Effector memory CD4-positive, alpha-beta T cell (primary cell): ENCODE measurements around the gene ZNF326.
"Not testable (repeated sequence)": the region's sequence is repeated elsewhere in the genome, so short reads cannot be mapped to it uniquely, and the experiment has no call there.

Experiments used
- DNase-seq, 3 donors: peaks; one replicate each; pipeline ENCODE4 v3.0.0-alpha.2; 2020
- H3K27ac ChIP-seq: 2 replicates; pipeline ENCODE4 v1.7.0; 2013; ENCODE audit warnings: mild to moderate bottlenecking, low read length, moderate library complexity; ENCODE audit not compliant: insufficient read depth, poor library complexity, severe bottlenecking
- H3K27me3 ChIP-seq: replicated peaks from 2 replicates; pipeline ENCODE4 v1.7.0; 2013; ENCODE audit warnings: mild to moderate bottlenecking, low read length; ENCODE audit not compliant: insufficient read depth, control insufficient read depth, poor library complexity, severe bottlenecking
- H3K36me3 ChIP-seq: 2 replicates; pipeline ENCODE4 v1.7.0; 2013; ENCODE audit warnings: mild to moderate bottlenecking, low read length, moderate library complexity; ENCODE audit not compliant: control insufficient read depth, insufficient read depth
- H3K4me1 ChIP-seq: 2 replicates; pipeline ENCODE4 v1.7.0; 2013; ENCODE audit warnings: low read length, mild to moderate bottlenecking; ENCODE audit not compliant: control insufficient read depth, insufficient read depth, poor library complexity, severe bottlenecking
- H3K4me3 ChIP-seq: 2 replicates; pipeline ENCODE4 v1.7.0; 2013; ENCODE audit warnings: low read length, low read depth, mild to moderate bottlenecking; ENCODE audit not compliant: insufficient read depth, poor library complexity, severe bottlenecking
- H3K9me3 ChIP-seq: 2 replicates; pipeline ENCODE4 v1.7.0; 2013; ENCODE audit warnings: mild to moderate bottlenecking, low read length, moderate library complexity; ENCODE audit not compliant: control insufficient read depth

The ZNF326 gene

DNA sequence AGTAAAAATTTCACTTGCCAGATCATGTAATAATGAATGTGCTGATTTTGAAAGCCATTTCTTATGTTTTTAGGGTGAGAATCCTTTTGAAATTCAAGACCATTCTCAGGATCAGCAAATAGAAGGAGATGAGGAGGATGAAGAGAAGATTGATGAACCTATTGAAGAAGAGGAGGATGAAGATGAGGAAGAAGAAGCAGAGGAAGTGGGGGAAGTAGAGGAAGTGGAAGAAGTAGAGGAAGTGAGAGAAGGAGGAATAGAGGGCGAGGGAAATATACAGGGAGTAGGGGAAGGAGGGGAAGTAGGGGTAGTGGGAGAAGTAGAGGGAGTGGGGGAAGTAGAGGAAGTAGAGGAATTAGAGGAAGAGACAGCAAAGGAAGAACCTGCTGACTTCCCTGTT lies 32.4 kb downstream of the ZNF326 start:
- no peak for DNase-seq
- Histone ChIP-seq H3K4me1 (no peaks in the 10 kb centered on the region), H3K9me3 (no peaks in the 10 kb centered on the region), H3K4me3 (no peak overlapping the region), H3K27ac (no peak overlapping the region), H3K27me3 (no peaks in the 10 kb centered on the region), H3K36me3 (peaks cover 36% of the 10 kb centered on the region)

DNA sequence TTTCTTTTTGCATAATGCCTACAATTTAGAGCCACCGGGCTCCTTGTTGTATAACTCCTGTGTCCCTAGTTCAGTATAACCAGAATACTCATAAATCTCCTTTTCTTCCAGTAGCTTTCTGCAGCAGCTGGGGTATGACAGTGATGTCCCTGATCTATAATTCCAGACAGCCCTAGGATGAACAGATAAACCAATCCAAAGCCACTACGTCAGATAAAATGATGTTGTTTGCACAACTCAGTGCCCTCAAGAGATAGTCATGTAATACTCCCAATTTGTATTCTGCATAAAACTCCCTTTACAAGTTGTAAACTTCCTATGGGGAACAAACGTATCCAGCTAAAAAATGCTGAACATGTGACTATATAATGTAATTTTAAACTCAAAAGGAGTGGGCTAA lies 44.7 kb downstream of the ZNF326 start:
- Histone ChIP-seq H3K4me3 (no peak overlapping the region), H3K4me1 (no peaks in the 10 kb centered on the region), H3K27ac (no peak overlapping the region), H3K9me3 (no peaks in the 10 kb centered on the region), H3K27me3 (no peaks in the 10 kb centered on the region), H3K36me3 (no peaks in the 10 kb centered on the region)
- no peak for DNase-seq

DNA sequence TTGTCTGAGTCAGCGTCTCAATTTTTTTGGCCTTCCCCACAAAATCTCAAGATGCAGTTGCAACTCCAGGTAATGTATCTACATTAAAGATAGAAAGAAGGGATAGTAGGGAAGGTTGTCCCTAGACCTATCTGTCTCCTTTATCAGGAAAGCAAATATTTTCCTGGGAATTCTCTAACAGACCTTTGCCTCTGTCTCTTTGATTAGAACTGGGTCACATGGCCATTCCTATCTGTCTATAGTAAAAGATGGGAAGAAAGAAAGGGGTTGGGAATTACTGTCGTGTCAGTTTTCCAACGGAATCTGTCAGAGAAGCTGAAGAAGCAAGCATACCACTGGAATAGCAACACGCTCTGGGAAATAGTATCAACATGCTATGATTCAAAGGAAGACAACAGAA lies 48.7 kb downstream of the ZNF326 start:
- DNase-seq = no peak
- H3K27ac ChIP-seq = no peak overlapping the region
- H3K9me3 ChIP-seq = no peaks in the 10 kb centered on the region
- no peaks in the 10 kb centered on the region for H3K27me3 ChIP-seq
- H3K4me1 ChIP-seq = no peaks in the 10 kb centered on the region
- H3K4me3 ChIP-seq = no peak overlapping the region
- H3K36me3 ChIP-seq = no peaks in the 10 kb centered on the region

GRCh38 chr1:90044346-90044745 lies 49.4 kb downstream of the ZNF326 start:
- no peaks in the 10 kb centered on the region for H3K36me3 ChIP-seq
- no peaks in the 10 kb centered on the region for H3K4me1 ChIP-seq
- no peak for DNase-seq
- no peak overlapping the region for H3K4me3 ChIP-seq
- H3K9me3 ChIP-seq = no peaks in the 10 kb centered on the region
- H3K27me3 ChIP-seq = no peaks in the 10 kb centered on the region
- H3K27ac ChIP-seq = no peak overlapping the region

DNA sequence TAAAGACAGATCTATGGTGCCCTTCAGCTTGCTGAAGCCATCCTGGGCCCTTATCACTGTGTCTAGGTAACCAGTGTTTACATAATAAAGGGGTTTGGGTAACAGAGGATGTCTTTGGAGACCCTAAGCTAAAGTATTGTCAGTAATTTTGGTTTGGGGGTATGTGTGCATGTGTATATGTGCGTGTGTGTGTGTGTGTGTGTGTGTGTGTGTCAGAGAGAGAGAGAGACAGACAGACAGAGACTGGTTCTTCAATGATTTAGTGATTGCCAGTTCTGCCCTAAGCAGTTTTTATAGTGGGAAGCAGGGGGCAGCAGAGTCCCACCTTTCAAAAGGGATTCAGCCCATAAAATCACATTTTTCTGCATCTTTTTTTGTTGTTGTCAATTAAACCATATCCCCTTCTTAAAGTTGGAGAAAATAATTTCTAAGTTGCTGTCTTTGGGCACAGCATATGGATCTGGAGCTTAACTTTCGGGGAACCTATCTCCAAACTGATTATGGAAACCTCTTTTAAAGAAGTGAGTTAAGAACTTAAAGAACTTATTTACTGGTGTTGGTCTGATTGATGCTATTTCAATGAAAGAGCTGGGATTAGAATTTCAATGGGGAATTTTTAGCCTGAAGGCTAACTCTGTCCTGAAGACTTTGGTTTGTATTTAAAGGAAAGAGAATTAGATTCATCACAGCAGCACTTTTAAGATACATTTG lies 51.1 kb downstream of the ZNF326 start:
- H3K27me3 ChIP-seq = no peaks in the 10 kb centered on the region

GRCh38 chr1:90046635-90047034 lies 51.7 kb downstream of the ZNF326 start:
- no peaks in the 10 kb centered on the region for H3K9me3 ChIP-seq
- no peaks in the 10 kb centered on the region for H3K27me3 ChIP-seq
- no peak overlapping the region for H3K27ac ChIP-seq
- H3K36me3 ChIP-seq = no peaks in the 10 kb centered on the region
- no peaks in the 10 kb centered on the region for H3K4me1 ChIP-seq
- H3K4me3 ChIP-seq = no peak overlapping the region
- DNase-seq = no peak

More for the DNA sequence above, 51.1 kb downstream of the ZNF326 start:
- Histone ChIP-seq H3K4me1 (no peaks in the 10 kb centered on the region), H3K4me3 (no peak overlapping the region), H3K27ac (no peak overlapping the region), H3K36me3 (no peaks in the 10 kb centered on the region), H3K9me3 (no peaks in the 10 kb centered on the region)
- no peak for DNase-seq

- DNase-seq = no peak
- Histone ChIP-seq H3K4me1 (no peaks in the 10 kb centered on the region), H3K9me3 (no peaks in the 10 kb centered on the region), H3K27ac (no peak overlapping the region), H3K36me3 (no peaks in the 10 kb centered on the region), H3K27me3 (no peaks in the 10 kb centered on the region), H3K4me3 (no peak overlapping the region)
Observed at GRCh38 chr1:90048043-90048442, 53.1 kb downstream of the ZNF326 start.

DNA sequence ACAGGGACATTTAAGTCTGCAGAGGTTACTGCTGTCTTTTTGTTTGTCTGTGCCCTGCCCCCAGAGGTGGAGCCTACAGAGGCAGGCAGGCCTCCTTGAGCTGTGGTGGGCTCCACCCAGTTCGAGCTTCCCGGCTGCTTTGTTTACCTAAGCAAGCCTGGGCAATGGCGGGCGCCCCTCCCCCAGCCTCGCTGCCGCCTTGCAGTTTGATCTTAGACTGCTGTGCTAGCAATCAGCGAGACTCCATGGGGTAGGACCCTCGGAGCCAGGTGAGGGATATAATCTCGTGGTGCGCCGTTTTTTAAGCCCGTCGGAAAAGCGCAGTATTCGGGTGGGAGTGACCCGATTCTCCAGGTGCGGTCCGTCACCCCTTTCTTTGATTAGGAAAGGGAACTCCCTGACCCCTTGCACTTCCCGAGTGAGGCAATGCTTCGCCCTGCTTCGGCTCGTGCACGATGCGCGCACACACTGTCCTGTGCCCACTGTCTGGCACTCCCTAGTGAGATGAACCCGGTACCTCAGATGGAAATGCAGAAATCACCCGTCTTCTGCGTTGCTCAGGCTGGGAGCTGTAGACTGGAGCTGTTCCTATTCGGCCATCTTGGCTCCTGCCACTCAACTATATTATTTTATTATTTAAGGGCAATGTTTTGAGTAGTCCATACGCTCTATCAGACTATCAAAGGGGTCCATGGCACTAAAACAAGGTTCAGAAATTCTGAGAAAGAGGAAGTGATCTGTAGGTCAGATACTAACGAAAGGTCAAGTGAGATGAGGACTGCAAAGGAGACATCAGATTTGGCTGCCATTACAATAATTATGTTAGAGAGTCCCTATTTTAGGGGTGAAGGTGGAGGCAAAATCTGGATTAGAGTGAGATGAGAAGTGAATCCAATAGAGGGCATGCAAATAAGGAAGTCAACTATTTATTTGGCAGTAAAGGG lies 68.1 kb downstream of the ZNF326 start:
- not testable (repeated sequence) for H3K9me3 ChIP-seq, H3K36me3 ChIP-seq, DNase-seq, H3K4me3 ChIP-seq, H3K27ac ChIP-seq, H3K27me3 ChIP-seq, H3K4me1 ChIP-seq

DNA sequence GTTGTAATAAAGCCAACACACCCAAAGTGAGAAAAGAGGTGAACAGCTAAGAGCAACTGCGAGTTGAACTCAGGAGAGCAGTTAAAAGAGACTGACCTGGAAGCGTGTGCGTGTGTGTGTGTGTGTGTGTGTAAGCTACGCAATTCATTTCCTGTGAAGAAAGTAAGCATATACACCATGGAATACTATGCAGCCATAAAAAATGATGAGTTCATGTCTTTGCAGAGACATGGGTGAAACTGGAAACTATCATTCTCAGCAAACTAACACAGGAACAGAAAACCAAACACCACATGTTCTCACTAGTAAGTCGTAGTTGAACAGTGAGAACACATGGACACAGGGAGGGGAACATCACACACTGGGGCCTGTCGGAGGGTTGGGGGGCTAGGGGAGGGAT lies 69.2 kb downstream of the ZNF326 start:
- not testable (repeated sequence) for H3K4me1 ChIP-seq, H3K4me3 ChIP-seq, H3K27me3 ChIP-seq, H3K36me3 ChIP-seq, DNase-seq, H3K27ac ChIP-seq, H3K9me3 ChIP-seq
